Hematopoietic multipotent progenitor cell treated with erythropoietin and hydrocortisone succinate and interleukin-3 and kit ligand, for 6 days (in vitro differentiated cells): ENCODE results near the gene OR2A25.
"Not testable (repeated sequence)": the region's sequence is repeated elsewhere in the genome, so short reads cannot be mapped to it uniquely, and the experiment has no call there.

ENCODE experiments used
- DNase-seq: peaks from one replicate; pipeline ENCODE4 v3.0.0-alpha.2; 2015

Gene OR2A25

GRCh38 chr7:144069511-144069910 lies at the start of gene OR2A25:
Gene OR2A25, plus strand, starts transcription at chr7:144069811. Its CDS starts 4,409 bp downstream, at chr7:144074220.
- DNase-seq = no peak

GRCh38 chr7:144020340-144020739 lies 49.3 kb upstream of the OR2A25 start:
- DNase-seq = no peak

- DNase-seq = no peak
Measured at GRCh38 chr7:144022169-144022568, 47.4 kb upstream of the OR2A25 start.

GRCh38 chr7:144023171-144023827 lies 46.3 kb upstream of the OR2A25 start:
- no peak for DNase-seq

- DNase-seq = no peak
Measured at GRCh38 chr7:144024213-144024612, 45.4 kb upstream of the OR2A25 start.

- DNase-seq = no peak
Measured at GRCh38 chr7:144026203-144026883, 43.3 kb upstream of the OR2A25 start.

- DNase-seq = peak; percentile 47
Measured at GRCh38 chr7:144027070-144027469, 42.5 kb upstream of the OR2A25 start.

GRCh38 chr7:144027974-144028373 lies 41.6 kb upstream of the OR2A25 start:
- DNase-seq = no peak

GRCh38 chr7:144028547-144028946 lies 41.1 kb upstream of the OR2A25 start:
- no peak for DNase-seq

- no peak for DNase-seq
Measured at GRCh38 chr7:144032516-144032915, 37.1 kb upstream of the OR2A25 start.

- no peak for DNase-seq
Measured at GRCh38 chr7:144032985-144033709, 36.5 kb upstream of the OR2A25 start.

- DNase-seq = no peak
Measured at GRCh38 chr7:144035385-144035784, 34.2 kb upstream of the OR2A25 start.

- DNase-seq = no peak
Measured at GRCh38 chr7:144036302-144036885, 33.2 kb upstream of the OR2A25 start.

GRCh38 chr7:144037414-144038035 lies 32.1 kb upstream of the OR2A25 start:
- DNase-seq = no peak

GRCh38 chr7:144038887-144039286 lies 30.7 kb upstream of the OR2A25 start:
- no peak for DNase-seq

- no peak for DNase-seq
Measured at GRCh38 chr7:144048648-144049047, 21.0 kb upstream of the OR2A25 start, which contains the start of gene OR2A5. Gene OR2A5, plus strand, starts transcription at chr7:144048948. Its CDS starts 1,454 bp downstream, at chr7:144050402.

GRCh38 chr7:144049491-144049890 lies 20.1 kb upstream of the OR2A25 start:
- DNase-seq = no peak

- no peak for DNase-seq
Measured at GRCh38 chr7:144050093-144050492, 19.5 kb upstream of the OR2A25 start.

GRCh38 chr7:144050884-144051283 lies 18.7 kb upstream of the OR2A25 start:
- DNase-seq = not testable (repeated sequence)

- DNase-seq = no peak
Measured at GRCh38 chr7:144057954-144058353, 11.7 kb upstream of the OR2A25 start.

- DNase-seq = peak; percentile 13
Measured at GRCh38 chr7:144063710-144064109, 5.9 kb upstream of the OR2A25 start.

- DNase-seq = no peak
Measured at GRCh38 chr7:144069953-144070352, 342 bp downstream of the OR2A25 start.

- DNase-seq = no peak
Measured at GRCh38 chr7:144074374-144074773, 4.8 kb downstream of the OR2A25 start.
